NCI-H1694 treated with DMSO at 0.1 percent for 48 hours (cell line): ENCODE results near the gene HOMER2.

ENCODE experiments used
- DNase-seq: peaks from one replicate; lab custom pipeline; 2025; lab: John Stamatoyannopoulos, UW

The HOMER2 gene

GRCh38 chr15:82930461-82930860 is 22.1 kb downstream of the HOMER2 start:
- no peak for DNase-seq

GRCh38 chr15:82928711-82929110 is 23.8 kb downstream of the HOMER2 start:
- DNase-seq, result no peak

- no peak for DNase-seq
Observed at GRCh38 chr15:82923744-82924143, 28.8 kb downstream of the HOMER2 start.

GRCh38 chr15:82922737-82923136 is 29.8 kb downstream of the HOMER2 start:
- no peak for DNase-seq

- no peak for DNase-seq
Observed at GRCh38 chr15:82921939-82922338, 30.6 kb downstream of the HOMER2 start.

- DNase-seq, result no peak
Observed at GRCh38 chr15:82921242-82921641, 31.3 kb downstream of the HOMER2 start.

GRCh38 chr15:82919231-82919886 is 33.2 kb downstream of the HOMER2 start:
- no peak for DNase-seq

- no peak for DNase-seq
Observed at GRCh38 chr15:82918607-82919230, 33.8 kb downstream of the HOMER2 start.

GRCh38 chr15:82918162-82918561 is 34.4 kb downstream of the HOMER2 start:
- no peak for DNase-seq

- DNase-seq, result no peak
Observed at GRCh38 chr15:82917249-82917648, 35.3 kb downstream of the HOMER2 start.

- DNase-seq, result no peak
Observed at GRCh38 chr15:82916161-82916952, 36.2 kb downstream of the HOMER2 start.

GRCh38 chr15:82914396-82914795 is 38.1 kb downstream of the HOMER2 start:
- no peak for DNase-seq

- no peak for DNase-seq
Observed at GRCh38 chr15:82911458-82911857, 41.1 kb downstream of the HOMER2 start.

- no peak for DNase-seq
Observed at GRCh38 chr15:82910721-82911120, 41.8 kb downstream of the HOMER2 start.

GRCh38 chr15:82909080-82909815 is 43.3 kb downstream of the HOMER2 start:
- no peak for DNase-seq

- DNase-seq, result no peak
Observed at GRCh38 chr15:82907350-82907749, 45.2 kb downstream of the HOMER2 start.

GRCh38 chr15:82904574-82904973 is 47.9 kb downstream of the HOMER2 start:
- no peak for DNase-seq

GRCh38 chr15:82903511-82903910 is 49.0 kb downstream of the HOMER2 start:
- DNase-seq, result no peak

- DNase-seq, result no peak
Observed at GRCh38 chr15:82901114-82901805, 51.3 kb downstream of the HOMER2 start.

- DNase-seq, result no peak
Observed at GRCh38 chr15:82900511-82901060, 51.9 kb downstream of the HOMER2 start.

- no peak for DNase-seq
Observed at GRCh38 chr15:82898961-82899360, 53.6 kb downstream of the HOMER2 start.

GRCh38 chr15:82895983-82896382 is 56.5 kb downstream of the HOMER2 start:
- no peak for DNase-seq
